CD4-positive, alpha-beta T cell treated with Interleukin-6 for 4 hours (primary cell): ENCODE measurements around the gene DCHS2.

Experiments
- DNase-seq: peaks from one replicate; pipeline ENCODE4 v3.0.0-alpha.2; 2020; ENCODE audit warnings: mixed read lengths

The DCHS2 gene

DNA sequence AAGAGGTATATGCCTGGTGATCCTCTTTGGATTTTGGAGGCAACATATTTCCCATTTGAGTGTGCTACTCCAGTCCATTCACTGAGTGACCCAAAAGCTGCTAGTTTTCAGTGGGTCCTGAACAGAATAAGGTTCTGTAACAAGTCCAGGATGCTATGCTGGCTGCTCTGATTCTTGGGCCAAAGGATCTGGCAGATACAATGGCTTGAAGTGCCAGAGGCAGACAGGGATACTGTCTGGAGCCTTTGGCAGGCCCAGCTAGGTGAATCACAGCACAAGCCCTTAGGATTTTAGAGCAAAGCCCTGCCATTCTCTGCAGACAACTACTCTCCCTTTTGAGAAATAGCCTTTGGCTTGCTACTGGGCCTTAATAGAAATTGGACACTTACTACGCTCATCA lies 40.6 kb downstream of the DCHS2 start:
- DNase-seq, result no peak

DNA sequence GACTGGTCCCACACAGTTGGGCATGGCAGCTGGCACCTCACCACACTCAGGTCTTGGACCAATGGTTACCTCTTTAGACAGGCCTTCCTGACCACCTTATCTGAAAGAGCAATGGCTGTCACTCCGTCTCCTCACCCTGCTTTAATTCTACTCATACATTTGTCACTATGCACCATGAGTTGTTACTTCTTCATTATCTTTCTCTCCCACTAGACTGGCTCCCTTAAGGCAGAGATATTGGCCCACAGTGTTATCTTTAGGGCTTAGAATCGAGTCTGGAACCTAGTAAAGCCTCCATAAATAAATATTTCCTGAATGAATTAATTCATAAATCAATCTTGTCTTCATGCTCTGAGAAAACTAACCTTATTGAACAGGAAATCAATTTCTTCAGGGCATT lies 46.6 kb downstream of the DCHS2 start:
- no peak for DNase-seq

GRCh38 chr4:154441982-154442381 lies 49.6 kb downstream of the DCHS2 start:
- DNase-seq, result no peak

DNA sequence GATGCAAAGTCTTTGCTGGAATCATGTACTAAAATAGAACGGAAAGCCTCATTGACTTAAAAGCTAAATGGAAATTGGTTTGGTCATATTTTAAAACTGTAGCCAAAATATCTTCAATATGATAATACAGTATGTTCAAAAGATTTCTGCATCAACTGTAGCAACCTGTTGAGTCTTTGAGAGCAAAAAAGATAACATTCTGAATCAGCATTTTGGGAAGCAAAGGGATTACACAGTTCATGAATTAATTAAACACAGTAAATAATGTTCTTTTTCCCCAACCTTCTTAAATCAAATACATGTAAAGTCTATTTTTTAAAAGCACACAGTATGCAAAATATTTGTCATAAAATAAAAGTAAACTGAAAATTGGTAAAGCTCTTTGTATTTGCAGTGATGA lies 50.5 kb downstream of the DCHS2 start:
- no peak for DNase-seq

- DNase-seq, result no peak
Observed at GRCh38 chr4:154439224-154439623, 52.4 kb downstream of the DCHS2 start.

GRCh38 chr4:154435895-154436294 lies 55.7 kb downstream of the DCHS2 start:
- no peak for DNase-seq

- DNase-seq, result no peak
Observed at GRCh38 chr4:154433543-154433942, 58.1 kb downstream of the DCHS2 start.

DNA sequence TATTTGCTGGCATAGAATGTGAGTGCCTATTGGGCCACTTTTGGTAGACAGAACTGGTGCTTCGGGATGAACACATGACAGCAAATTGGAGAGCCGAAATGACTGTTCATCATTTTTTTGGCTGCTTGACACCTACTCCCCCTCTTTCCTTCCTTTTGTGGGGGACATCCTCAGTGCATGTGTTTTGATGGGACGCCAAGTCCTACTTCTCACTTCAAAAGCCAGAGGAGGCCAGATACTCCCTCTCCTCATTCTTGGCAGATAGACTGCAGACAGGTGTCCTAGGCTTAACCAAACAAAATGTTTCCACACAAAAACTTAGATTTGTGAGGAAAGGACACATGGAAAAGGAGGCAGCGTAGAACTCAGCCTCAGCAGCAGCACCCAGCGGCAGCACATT lies 62.4 kb downstream of the DCHS2 start:
- no peak for DNase-seq

GRCh38 chr4:154427149-154427548 lies 64.5 kb downstream of the DCHS2 start:
- DNase-seq, result no peak

DNA sequence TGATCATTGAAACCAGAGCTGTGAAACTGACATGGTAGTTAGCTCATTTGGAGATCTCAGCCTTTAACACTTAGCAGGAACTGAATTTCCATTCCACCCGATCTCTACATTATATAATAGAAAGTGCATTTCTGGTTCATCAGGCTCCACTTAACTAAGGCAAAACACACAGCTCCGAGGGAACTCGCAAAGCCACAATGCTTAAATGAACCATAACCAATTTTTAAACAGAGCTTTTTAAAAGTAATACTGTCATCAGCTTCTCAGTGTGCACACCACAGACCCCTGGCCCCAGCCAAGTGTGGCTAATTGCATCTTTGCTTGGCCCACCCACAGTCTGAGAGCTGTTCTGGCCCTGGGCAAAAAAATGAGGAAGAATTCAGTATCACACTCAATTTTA lies 66.1 kb downstream of the DCHS2 start:
- no peak for DNase-seq

GRCh38 chr4:154424810-154425484 lies 66.7 kb downstream of the DCHS2 start:
- no peak for DNase-seq

DNA sequence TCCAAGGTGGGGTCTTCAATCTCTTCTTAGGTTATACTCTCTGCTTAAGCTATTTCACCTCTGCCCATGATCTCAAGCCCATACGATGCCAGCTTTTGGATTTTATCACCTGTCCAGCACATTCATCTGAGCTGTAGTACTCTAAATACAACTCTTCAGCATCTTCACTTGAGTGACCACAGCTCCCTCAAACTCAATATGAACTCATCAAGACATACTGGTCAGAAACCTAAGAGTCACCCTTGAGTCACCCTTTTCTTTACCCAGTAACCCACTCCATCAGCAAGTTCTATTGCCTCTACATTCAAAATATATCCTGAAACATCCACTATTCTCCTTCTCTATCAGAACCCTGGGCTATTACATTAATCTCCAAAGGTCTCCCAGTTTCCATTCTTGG lies 69.4 kb downstream of the DCHS2 start:
- no peak for DNase-seq

GRCh38 chr4:154421618-154422017 lies 70.0 kb downstream of the DCHS2 start:
- no peak for DNase-seq

DNA sequence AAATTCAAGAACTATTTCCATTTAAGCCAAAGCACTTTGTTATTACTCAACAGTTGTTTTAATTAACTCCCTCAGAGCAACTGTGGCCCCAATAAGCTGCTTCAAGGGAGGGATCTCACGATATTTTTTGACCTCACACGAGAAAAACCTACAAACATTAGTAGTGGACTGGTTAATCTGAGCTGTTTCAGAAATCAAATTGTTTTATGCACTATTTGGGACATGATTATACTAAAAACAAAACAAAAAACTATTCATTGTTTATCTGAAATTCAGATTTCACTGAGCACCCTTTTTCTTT lies 74.3 kb downstream of the DCHS2 start:
- DNase-seq, result no peak

GRCh38 chr4:154416190-154416547 lies 75.4 kb downstream of the DCHS2 start:
- DNase-seq, result no peak

DNA sequence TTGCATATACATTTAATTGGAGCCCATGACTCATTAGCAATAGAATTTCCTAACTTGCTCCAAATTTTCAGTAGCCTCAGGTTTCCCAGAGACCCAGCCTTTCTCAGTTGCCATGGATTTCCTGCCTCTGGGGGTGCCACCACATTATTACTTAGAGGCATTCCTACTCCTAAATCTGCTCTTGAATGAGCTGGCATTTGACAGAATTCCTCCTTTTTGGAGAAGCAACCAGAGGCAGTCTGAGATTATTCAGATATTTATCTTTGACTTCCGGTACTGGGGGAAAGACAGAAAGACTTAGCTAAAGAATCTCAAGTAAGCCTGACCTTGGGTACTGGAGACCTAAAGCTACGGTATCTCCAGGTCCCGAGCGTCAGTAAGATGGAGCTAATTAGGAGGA lies 76.3 kb downstream of the DCHS2 start:
- no peak for DNase-seq

GRCh38 chr4:154414796-154415195 lies 76.8 kb downstream of the DCHS2 start:
- no peak for DNase-seq

DNA sequence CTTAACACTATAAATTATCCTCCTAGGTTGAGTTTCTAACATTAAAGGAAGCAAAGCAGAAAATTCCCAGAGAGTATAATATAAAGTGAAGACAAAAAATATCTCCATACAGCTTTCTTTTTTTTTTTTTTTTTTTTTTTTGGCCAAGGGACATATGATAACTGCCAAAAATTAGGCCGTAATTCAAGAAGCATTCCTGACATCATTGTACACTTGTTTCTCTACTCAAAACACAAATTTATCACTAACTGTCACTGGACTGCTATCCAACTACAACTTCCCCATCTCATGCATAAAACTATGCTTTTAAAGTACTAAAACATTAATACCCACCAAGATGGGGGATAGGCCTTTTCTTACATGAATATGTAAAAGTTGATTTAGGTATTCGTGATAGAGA lies 77.2 kb downstream of the DCHS2 start:
- DNase-seq, result no peak

- no peak for DNase-seq
Observed at GRCh38 chr4:154407443-154407842, 84.2 kb downstream of the DCHS2 start.

GRCh38 chr4:154406018-154406795 lies 85.4 kb downstream of the DCHS2 start:
- no peak for DNase-seq

DNA sequence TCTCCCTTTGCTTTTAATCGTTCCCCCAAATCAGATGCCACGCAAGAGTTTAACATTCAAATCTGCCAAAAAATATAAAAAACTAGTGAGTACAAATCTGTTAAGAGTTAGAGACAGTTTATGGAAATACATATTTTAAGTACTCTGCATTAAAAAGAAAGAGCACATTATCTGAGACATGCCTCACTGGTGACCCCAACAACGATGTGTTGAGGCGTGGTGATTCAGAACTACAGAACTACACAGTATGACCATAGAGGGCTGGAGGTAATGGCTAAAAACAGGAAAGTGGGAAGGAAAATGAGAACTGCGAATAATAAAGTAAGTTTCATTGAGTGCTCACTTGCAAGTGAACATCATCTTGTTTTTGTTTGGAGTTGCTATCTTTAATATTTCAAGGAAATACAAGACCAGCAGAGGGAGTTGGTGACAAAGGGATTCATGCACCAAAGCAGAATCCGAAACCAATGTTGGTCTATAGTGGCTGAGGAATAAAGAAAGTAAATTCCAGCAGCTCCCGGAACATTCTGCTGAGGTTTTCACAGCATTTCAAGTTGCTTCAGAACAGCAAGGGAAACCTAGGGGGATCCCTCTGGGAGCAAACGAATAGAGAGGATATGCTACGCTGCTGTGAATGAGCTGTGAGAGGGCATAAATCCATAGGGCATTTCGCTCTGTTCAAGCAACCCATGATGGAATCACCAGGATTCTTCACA lies 92.2 kb downstream of the DCHS2 start:
- DNase-seq, result no peak

GRCh38 chr4:154390324-154390723 lies 101.3 kb downstream of the DCHS2 start:
- DNase-seq, result no peak

- no peak for DNase-seq
Observed at GRCh38 chr4:154389148-154389547, 102.5 kb downstream of the DCHS2 start.

GRCh38 chr4:154384012-154384411 lies 107.6 kb downstream of the DCHS2 start:
- no peak for DNase-seq
